CD4-positive, alpha-beta memory T cell (primary cell): ENCODE results near the gene CEP41. TPM values are rescaled to one million over a fixed set of nuclear protein-coding genes. Genes with fewer than 3 reads are reported as not detected.

Experiments
- CTCF ChIA-PET: fragments of 350-600 bp; sonication (Branson Sonifier 250); formaldehyde crosslinking; loops from one replicate; lab custom pipeline; 2021; ENCODE audit warnings: inconsistent platforms; ENCODE audit not compliant: partially characterized antibody; lab: Charles Lee
- POLR2A ChIA-PET: fragments of 350-600 bp; sonication (Branson Sonifier 250); formaldehyde crosslinking; loops from one replicate; lab custom pipeline; 2021; ENCODE audit not compliant: partially characterized antibody; lab: Charles Lee
- DNase-seq, 5 donors: peaks; one replicate each; pipeline versions ENCODE4 v3.0.0 to v3.0.0-alpha.2; 2020 to 2022; ENCODE audit warnings: mixed read lengths in 1 of 5
- H3K27ac ChIP-seq: one replicate; pipeline ENCODE4 v1.7.0; 2013; ENCODE audit warnings: low read depth, low read length
- H3K27me3 ChIP-seq: 2 replicates; pipeline ENCODE4 v1.7.0; 2013; ENCODE audit warnings: mild to moderate bottlenecking, low read length, moderate library complexity; ENCODE audit not compliant: insufficient read depth
- H3K36me3 ChIP-seq: 2 replicates; pipeline ENCODE4 v1.7.0; 2013; ENCODE audit warnings: mild to moderate bottlenecking, low read length, moderate library complexity; ENCODE audit not compliant: insufficient read depth
- H3K4me1 ChIP-seq: 2 replicates; pipeline ENCODE4 v1.7.0; 2013; ENCODE audit warnings: mild to moderate bottlenecking, low read length, moderate library complexity; ENCODE audit not compliant: insufficient read depth
- H3K4me3 ChIP-seq, 2 donors: one replicate each; pipeline ENCODE4 v1.7.0; 2013; ENCODE audit warnings: low read length in 2 of 2, mild to moderate bottlenecking in 1 of 2
- H3K9me3 ChIP-seq, 2 donors: one replicate each; pipeline ENCODE4 v1.7.0; 2013; ENCODE audit warnings: low read length in 2 of 2, control low read depth in 1 of 2; ENCODE audit not compliant: control insufficient read depth in 1 of 2
- H3K27ac Mint-ChIP-seq, 7 donors: one replicate each; pipeline ENCODE4 v1.8.0; 2020 to 2021; ENCODE audit warnings: mixed read lengths in 7 of 7, mild to moderate bottlenecking in 6 of 7, inconsistent platforms in 3 of 7, moderate library complexity in 3 of 7
- H3K27me3 Mint-ChIP-seq, 2 donors: one replicate each; pipeline ENCODE4 v1.8.0; 2020 to 2021; ENCODE audit warnings: mixed read lengths in 2 of 2
- H3K36me3 Mint-ChIP-seq, 2 donors: one replicate each; pipeline ENCODE4 v1.8.0; 2020 to 2021; ENCODE audit warnings: mixed read lengths in 2 of 2, inconsistent platforms in 1 of 2, mild to moderate bottlenecking in 1 of 2
- H3K4me1 Mint-ChIP-seq, 4 donors: one replicate each; pipeline ENCODE4 v1.8.0; 2020 to 2021; ENCODE audit warnings: mixed read lengths in 4 of 4, mild to moderate bottlenecking in 1 of 4
- H3K4me3 Mint-ChIP-seq, 8 donors: one replicate each; pipeline ENCODE4 v1.8.0; 2020 to 2021; ENCODE audit warnings: mixed read lengths in 8 of 8, mild to moderate bottlenecking in 7 of 8, moderate library complexity in 6 of 8, inconsistent platforms in 3 of 8
- H3K9me3 Mint-ChIP-seq, 8 donors: one replicate each; pipeline ENCODE4 v1.8.0; 2020 to 2021; ENCODE audit warnings: mixed read lengths in 8 of 8, mild to moderate bottlenecking in 5 of 8, inconsistent platforms in 3 of 8, moderate library complexity in 1 of 8
- intact Hi-C: fragments of 100-400 bp; cut with micrococcal nuclease; formaldehyde crosslinking; loops from one replicate; pipeline ENCODE4 v1.15.1; 2023
- polyA plus RNA-seq, 2 donors: library from polyadenylated mRNA; unstranded; fragments of 300-500 nt; fragmentation: Illumina TruSeq; gene quantifications; one replicate each; pipeline ENCODE4 v1.2.3, GENCODE V29; 2021
- total RNA-seq, 2 experiments: library from RNA; stranded (reverse); gene quantifications; one replicate each; pipeline ENCODE4 v1.2.3, GENCODE V29; 2021

CEP41 gene
- total and polyA plus RNA-seq, 4 experiments from 2014 or later, result 6.0 to 20.9 (median 11.8) TPM

DNA sequence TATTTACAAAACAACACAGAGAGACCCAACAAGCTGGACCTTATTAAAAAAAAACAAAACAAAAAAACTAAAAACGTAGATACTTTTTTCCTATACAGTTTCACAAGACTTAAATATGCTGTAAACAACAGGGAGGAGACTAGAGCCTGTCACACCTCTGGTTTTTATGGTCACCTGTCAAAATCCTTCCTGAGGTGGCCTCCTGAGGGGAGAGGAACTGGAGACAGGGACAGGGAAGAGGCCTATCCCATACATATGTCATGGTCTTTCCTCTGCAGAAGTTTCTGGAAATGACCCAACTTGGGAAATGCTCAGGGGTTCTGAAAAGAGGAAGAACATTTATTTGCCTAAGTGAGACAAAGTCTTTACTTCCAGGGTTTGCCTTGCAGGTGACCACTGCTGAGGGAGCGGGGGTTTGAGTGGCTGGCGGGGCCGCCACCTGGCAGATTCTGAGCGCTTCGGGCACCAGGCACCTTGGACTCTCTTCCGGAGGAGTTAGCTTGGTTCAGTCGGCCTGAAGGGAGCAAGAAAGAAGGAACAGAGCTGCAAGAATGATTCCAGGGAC is 42.2 kb downstream of the CEP41 start:
- no peak overlapping the region for H3K27ac ChIP-seq
- intact Hi-C loops, result no loop called here
- Mint-ChIP-seq H3K4me3 (no peak overlapping the region), H3K9me3 (no peaks in the 10 kb centered on the region), H3K36me3 (peaks cover 9 to 44% of the 10 kb centered on the region in 2 donors), H3K27me3 (no peaks in the 10 kb centered on the region), H3K4me1 (peaks cover 11 to 13% (median 12%) of the 10 kb centered on the region in 4 donors), H3K27ac (no peak overlapping the region)
- no peak overlapping the region for H3K4me3 ChIP-seq
- no peaks in the 10 kb centered on the region for H3K9me3 ChIP-seq
- H3K4me1 ChIP-seq, result peaks cover 13% of the 10 kb centered on the region
- no peak for DNase-seq
- no peaks in the 10 kb centered on the region for H3K36me3 ChIP-seq
- ChIA-PET CTCF (no interaction called here), POLR2A (no interaction called here)
- H3K27me3 ChIP-seq, result no peaks in the 10 kb centered on the region

DNA sequence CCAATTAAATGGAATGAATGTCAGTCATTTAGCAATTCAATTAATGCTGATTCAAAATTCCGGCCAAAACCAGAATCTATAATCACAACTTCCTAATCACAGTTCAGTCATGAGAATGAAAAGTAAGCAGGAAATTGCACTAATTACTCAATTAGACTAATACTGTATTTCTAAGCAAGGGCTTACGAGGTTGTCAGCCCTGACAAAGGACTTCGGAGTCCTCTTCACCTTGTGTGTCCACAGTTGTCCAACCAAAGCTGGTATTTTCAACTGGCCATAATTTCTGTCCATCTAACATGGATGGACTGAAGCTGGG is 43.1 kb downstream of the CEP41 start:
- no peak overlapping the region for H3K27ac Mint-ChIP-seq
- no peak overlapping the region for H3K27ac ChIP-seq
- no peaks in the 10 kb centered on the region for H3K9me3 Mint-ChIP-seq
- H3K36me3 Mint-ChIP-seq, result peaks cover 9 to 38% of the 10 kb centered on the region in 2 donors
- peaks cover 13% of the 10 kb centered on the region for H3K4me1 ChIP-seq
- H3K9me3 ChIP-seq, result no peaks in the 10 kb centered on the region
- H3K27me3 ChIP-seq, result no peaks in the 10 kb centered on the region
- H3K4me1 Mint-ChIP-seq, result peaks cover 11 to 18% (median 13%) of the 10 kb centered on the region in 4 donors
- H3K4me3 ChIP-seq, result no peak overlapping the region
- H3K27me3 Mint-ChIP-seq, result no peaks in the 10 kb centered on the region
- intact Hi-C loops, result no loop called here
- no peak overlapping the region for H3K4me3 Mint-ChIP-seq
- ChIA-PET POLR2A (no interaction called here), CTCF (no interaction called here)
- H3K36me3 ChIP-seq, result no peaks in the 10 kb centered on the region
- DNase-seq, result no peak

DNA sequence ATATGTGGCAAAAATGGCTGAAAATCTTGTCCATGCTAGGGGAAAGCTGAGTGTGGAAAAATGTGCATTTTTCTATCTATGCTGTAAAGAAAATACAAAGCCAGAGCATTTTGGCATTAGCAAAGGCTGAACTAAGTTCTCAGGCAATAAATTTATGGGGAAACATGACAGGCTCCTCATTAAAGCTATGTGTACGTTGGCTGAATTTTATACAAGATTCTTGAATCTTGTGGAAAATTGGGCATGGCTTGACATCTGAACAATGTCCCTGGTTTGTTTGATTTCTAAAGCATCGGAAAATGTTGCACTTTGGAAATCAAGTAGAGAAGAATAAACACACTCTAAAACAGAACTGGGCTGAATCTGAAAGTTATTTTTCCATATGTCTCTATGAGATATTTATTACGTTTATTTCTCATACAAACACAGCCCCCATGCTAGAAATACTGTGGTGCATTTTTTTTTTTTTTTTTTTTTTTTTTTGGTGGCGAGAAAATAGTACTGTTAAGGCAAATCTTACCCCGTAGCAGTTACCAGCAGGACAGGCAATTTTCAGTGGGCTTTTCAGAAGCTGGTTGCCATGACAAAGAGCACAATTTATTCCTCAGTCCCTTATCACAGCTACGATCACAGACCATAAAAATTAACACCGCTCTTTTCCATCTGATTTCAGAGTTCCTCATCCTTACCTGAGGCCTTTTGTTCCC is 43.6 kb downstream of the CEP41 start:
- H3K36me3 ChIP-seq, result no peaks in the 10 kb centered on the region
- H3K27ac ChIP-seq, result no peak overlapping the region
- H3K4me1 ChIP-seq, result peaks cover 13% of the 10 kb centered on the region
- POLR2A ChIA-PET, result no interaction called here
- intact Hi-C loops, result no loop called here
- no peaks in the 10 kb centered on the region for H3K27me3 Mint-ChIP-seq
- H3K36me3 Mint-ChIP-seq, result peaks cover 6 to 34% of the 10 kb centered on the region in 2 donors
- no peaks in the 10 kb centered on the region for H3K9me3 ChIP-seq
- H3K4me3 Mint-ChIP-seq, result no peak overlapping the region
- CTCF ChIA-PET, result no interaction called here
- H3K4me1 Mint-ChIP-seq, result peaks cover 11 to 18% (median 13%) of the 10 kb centered on the region in 4 donors
- no peak for DNase-seq
- H3K4me3 ChIP-seq, result no peak overlapping the region
- H3K27ac Mint-ChIP-seq, result no peak overlapping the region
- no peaks in the 10 kb centered on the region for H3K9me3 Mint-ChIP-seq
- no peaks in the 10 kb centered on the region for H3K27me3 ChIP-seq

DNA sequence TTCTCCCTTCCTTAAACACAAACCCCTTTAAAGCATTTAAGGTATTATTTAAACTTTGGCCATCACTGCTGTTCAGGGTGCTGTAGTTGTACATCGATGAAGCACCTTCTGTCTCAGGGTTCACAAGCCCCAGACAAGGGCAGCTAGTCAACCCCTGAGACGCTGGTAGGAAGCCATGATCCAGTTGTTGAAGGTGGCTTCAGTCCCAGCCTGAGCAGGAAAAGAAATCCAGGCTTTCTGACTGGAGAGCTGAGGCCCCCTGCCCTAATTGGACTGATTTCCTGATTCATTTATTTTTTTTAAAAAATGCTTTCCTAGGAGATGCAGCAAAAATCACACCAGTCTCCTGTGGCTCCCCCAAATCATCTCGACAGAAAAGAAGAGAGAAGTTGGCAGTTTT is 44.7 kb downstream of the CEP41 start:
- CTCF ChIA-PET, result no interaction called here
- Mint-ChIP-seq H3K27ac (peak overlapping the region in 1 of 7 donors; percentile 3), H3K4me3 (no peak overlapping the region), H3K4me1 (peaks cover 11 to 18% (median 13%) of the 10 kb centered on the region in 4 donors), H3K27me3 (no peaks in the 10 kb centered on the region), H3K9me3 (no peaks in the 10 kb centered on the region), H3K36me3 (peaks cover 3 to 34% of the 10 kb centered on the region in 2 donors)
- no peaks in the 10 kb centered on the region for H3K27me3 ChIP-seq
- DNase-seq, result no peak
- H3K4me1 ChIP-seq, result peaks cover 13% of the 10 kb centered on the region
- no peaks in the 10 kb centered on the region for H3K9me3 ChIP-seq
- H3K36me3 ChIP-seq, result no peaks in the 10 kb centered on the region
- intact Hi-C loops, result no loop called here
- H3K4me3 ChIP-seq, result no peak overlapping the region
- POLR2A ChIA-PET, result interaction anchor here (0.5 kb wide), 1 partner anchor 57 kb away, joined by 3 read pairs; no protein-coding TSS in a partner anchor
- H3K27ac ChIP-seq, result no peak overlapping the region

DNA sequence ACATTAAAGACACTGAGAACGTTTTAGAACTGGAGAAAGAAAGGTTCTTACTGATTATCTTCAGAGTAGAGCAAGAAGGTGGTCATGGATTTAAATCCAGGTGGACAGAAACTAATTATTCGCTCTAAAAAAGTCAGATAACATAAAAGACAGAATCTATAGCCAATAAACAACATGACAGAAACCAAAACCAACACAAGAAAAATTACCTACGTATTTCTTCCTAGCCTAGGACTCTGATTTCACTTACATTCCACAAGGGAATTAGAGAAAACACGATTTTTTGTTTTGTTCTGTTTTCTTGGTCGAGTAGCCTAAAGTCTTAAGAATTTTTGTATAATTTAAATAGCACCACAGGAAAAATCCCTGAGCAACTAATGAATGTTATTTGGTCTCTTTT is 45.4 kb downstream of the CEP41 start:
- Histone ChIP-seq H3K27me3 (no peaks in the 10 kb centered on the region), H3K9me3 (no peaks in the 10 kb centered on the region), H3K27ac (no peak overlapping the region), H3K36me3 (no peaks in the 10 kb centered on the region), H3K4me1 (peaks cover 13% of the 10 kb centered on the region), H3K4me3 (no peak overlapping the region)
- ChIA-PET POLR2A (no interaction called here), CTCF (no interaction called here)
- Mint-ChIP-seq H3K27me3 (no peaks in the 10 kb centered on the region), H3K36me3 (peaks cover 3 to 27% of the 10 kb centered on the region in 2 donors), H3K27ac (peak overlapping the region in 1 of 7 donors; percentile 32), H3K9me3 (no peaks in the 10 kb centered on the region), H3K4me3 (no peak overlapping the region), H3K4me1 (peaks cover 11 to 18% (median 13%) of the 10 kb centered on the region in 4 donors)
- intact Hi-C loops, result no loop called here
- DNase-seq, result no peak

DNA sequence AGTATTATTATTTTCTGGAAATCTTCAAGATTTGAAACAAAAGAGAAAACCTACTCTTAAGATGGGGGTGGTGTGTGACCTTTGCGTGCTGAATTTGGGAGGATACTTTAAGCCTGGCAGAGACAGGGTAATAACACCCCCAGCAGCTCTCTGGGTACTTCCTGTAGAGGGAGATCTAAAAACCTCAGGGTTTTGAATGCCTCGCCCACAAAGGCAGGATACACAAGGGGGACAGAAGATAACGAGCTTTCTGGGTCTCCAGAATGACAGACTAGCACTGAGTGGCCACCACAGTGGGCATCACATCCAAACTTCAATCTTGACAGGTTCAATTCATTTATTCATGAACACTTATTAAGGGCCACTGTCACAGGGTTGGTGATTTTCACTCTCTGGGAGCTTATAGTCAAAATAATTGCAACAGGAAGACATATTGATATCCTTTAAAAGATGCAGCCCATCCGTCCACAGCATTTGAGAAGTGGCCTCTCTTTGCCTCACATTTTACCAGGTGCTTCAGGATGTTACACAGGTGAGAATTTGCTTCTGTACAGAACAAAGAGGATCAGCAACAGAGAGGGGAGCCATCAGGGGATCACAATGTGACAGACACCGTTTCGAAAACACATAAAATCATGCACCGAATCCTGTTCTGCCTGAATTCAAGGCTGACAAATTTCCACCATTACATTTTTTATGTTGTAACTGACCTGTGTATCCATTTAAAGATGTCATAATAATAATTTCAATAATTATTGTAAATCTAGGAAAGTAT is 46.2 kb downstream of the CEP41 start:
- peaks cover 11 to 18% (median 13%) of the 10 kb centered on the region in 4 donors for H3K4me1 Mint-ChIP-seq
- intact Hi-C loops, result no loop called here
- Histone ChIP-seq H3K4me1 (peaks cover 13% of the 10 kb centered on the region), H3K27me3 (no peaks in the 10 kb centered on the region), H3K36me3 (no peaks in the 10 kb centered on the region), H3K9me3 (no peaks in the 10 kb centered on the region), H3K4me3 (no peak overlapping the region), H3K27ac (no peak overlapping the region)
- CTCF ChIA-PET, result interaction anchor here (0.6 to 1.3 kb wide), 6 partner anchors 17 to 364 kb away, joined by 3 read pairs; partner anchors contain the start of gene TMEM209
- peak overlapping the region; percentile 3 to 85 (median 53) for H3K27ac Mint-ChIP-seq
- DNase-seq, result peak in 4 of 5 donors; percentile 11 to 43 (median 32)
- POLR2A ChIA-PET, result interaction anchor here (1.0 to 1.3 kb wide), 3 partner anchors 10 to 190 kb away, joined by 3 to 7 read pairs (median 3); partner anchors contain the start of gene TMEM209
- no peaks in the 10 kb centered on the region for H3K9me3 Mint-ChIP-seq
- no peaks in the 10 kb centered on the region for H3K27me3 Mint-ChIP-seq
- H3K36me3 Mint-ChIP-seq, result peaks cover 3 to 19% of the 10 kb centered on the region in 2 donors
- peak overlapping the region in 7 of 8 donors; percentile 29 to 76 (median 68) for H3K4me3 Mint-ChIP-seq
